Mammary epithelial cell (primary cell): ENCODE data around the gene ADAMTSL2.

ENCODE experiments used
- CTCF ChIP-seq, 2 donors: IDR thresholded peaks in 1 of 2; conservative IDR thresholded peaks in 1 of 2; 2 replicates each; pipeline ENCODE4 v1.5.1; 2011 to 2012; ENCODE audit warnings: inconsistent platforms in 2 of 2, low read length in 2 of 2, mild to moderate bottlenecking in 2 of 2, control low read depth in 1 of 2, low read depth in 1 of 2; ENCODE audit not compliant: insufficient read depth in 1 of 2; ENCODE audit errors: extremely low read depth in 1 of 2
- EZH2 ChIP-seq: IDR thresholded peaks from 2 replicates; pipeline ENCODE4 v1.6.1; 2012; ENCODE audit warnings: low read length, inconsistent platforms, borderline replicate concordance

- TF ChIP-seq CTCF (conservative IDR thresholded peaks at IDR 0.05 in 1 of 2, IDR thresholded peaks at IDR 0.05 in 1 of 2; ENCODE audit: extremely low read depth in 1 of 2, insufficient read depth in 1 of 2, low read depth in 1 of 2, low read length in 2 of 2), result no peak
- no peak for TF ChIP-seq EZH2
Observed at GRCh38 chr9:133491656-133491925, 42.9 kb upstream of the ADAMTSL2 start.
